Measurements from ENCODE around the gene PSMB2.

Gene PSMB2

GRCh38 chr1:35600593-35600992, 40.7 kb downstream of the PSMB2 start:
- no peaks in the 10 kb centered on the region for H4K20me1 ChIP-seq (ENCODE audit: insufficient read depth, low read length)
- H3K79me2 ChIP-seq (ENCODE audit: insufficient read depth, low read length), result no peaks in the 10 kb centered on the region
- H3K27me3 ChIP-seq (ENCODE audit: insufficient read depth, low read length), result no peaks in the 10 kb centered on the region
- H3K4me3 ChIP-seq (ENCODE audit: low read depth, low read length, poor library complexity, severe bottlenecking), result no peak overlapping the region
- no peaks in the 10 kb centered on the region for H3F3A ChIP-seq (ENCODE audit: insufficient read depth, low read length)
- H3K9ac ChIP-seq (ENCODE audit: low read length), result no peak overlapping the region
- H3K4me2 ChIP-seq (ENCODE audit: low read length), result no peak overlapping the region
- no peaks in the 10 kb centered on the region for H3K9me2 ChIP-seq (ENCODE audit: low read depth, low read length)
- no peak for TF ChIP-seq CTCF (IDR thresholded peaks at IDR 0.05; ENCODE audit: low read length)
- TF ChIP-seq EZH2 (IDR thresholded peaks at IDR 0.05; ENCODE audit: borderline replicate concordance, low read length), result no peak
- no peaks in the 10 kb centered on the region for H3K4me1 ChIP-seq (ENCODE audit: insufficient read depth, low read length, severe bottlenecking)
- H2AFZ ChIP-seq (ENCODE audit: low read length), result no peak overlapping the region
- no peaks in the 10 kb centered on the region for H3K9me3 ChIP-seq (ENCODE audit: low read length)
- H3K27ac ChIP-seq (ENCODE audit: low read depth, low read length, poor library complexity, severe bottlenecking), result no peak overlapping the region
- peaks cover 55% of the 10 kb centered on the region for H3K36me3 ChIP-seq (ENCODE audit: insufficient read depth, low read length)

GRCh38 chr1:35599411-35599810, 41.9 kb downstream of the PSMB2 start:
- Histone ChIP-seq H3K9me3 (ENCODE audit: low read length) (no peaks in the 10 kb centered on the region), H3K79me2 (ENCODE audit: insufficient read depth, low read length) (no peaks in the 10 kb centered on the region), H3K4me2 (ENCODE audit: low read length) (no peak overlapping the region), H3K36me3 (ENCODE audit: insufficient read depth, low read length) (peaks cover 44% of the 10 kb centered on the region), H3K4me1 (ENCODE audit: insufficient read depth, low read length, severe bottlenecking) (no peaks in the 10 kb centered on the region), H3K27ac (ENCODE audit: low read depth, low read length, poor library complexity, severe bottlenecking) (no peak overlapping the region), H3K9me2 (ENCODE audit: low read depth, low read length) (no peaks in the 10 kb centered on the region), H4K20me1 (ENCODE audit: insufficient read depth, low read length) (no peaks in the 10 kb centered on the region), H2AFZ (ENCODE audit: low read length) (no peak overlapping the region), H3K9ac (ENCODE audit: low read length) (no peak overlapping the region), H3K27me3 (ENCODE audit: insufficient read depth, low read length) (no peaks in the 10 kb centered on the region), H3K4me3 (ENCODE audit: low read depth, low read length, poor library complexity, severe bottlenecking) (no peak overlapping the region), H3F3A (ENCODE audit: insufficient read depth, low read length) (no peaks in the 10 kb centered on the region)
- TF ChIP-seq CTCF (IDR thresholded peaks at IDR 0.05; ENCODE audit: low read length) (no peak), EZH2 (IDR thresholded peaks at IDR 0.05; ENCODE audit: borderline replicate concordance, low read length) (no peak)

GRCh38 chr1:35598895-35599294, 42.4 kb downstream of the PSMB2 start:
- no peaks in the 10 kb centered on the region for H3K4me1 ChIP-seq (ENCODE audit: insufficient read depth, low read length, severe bottlenecking)

More at GRCh38 chr1:35598895-35599294, 42.4 kb downstream of the PSMB2 start:
- no peak overlapping the region for H3K27ac ChIP-seq (ENCODE audit: low read depth, low read length, poor library complexity, severe bottlenecking)
- no peaks in the 10 kb centered on the region for H3F3A ChIP-seq (ENCODE audit: insufficient read depth, low read length)
- no peaks in the 10 kb centered on the region for H3K9me2 ChIP-seq (ENCODE audit: low read depth, low read length)
- peaks cover 39% of the 10 kb centered on the region for H3K36me3 ChIP-seq (ENCODE audit: insufficient read depth, low read length)
- H2AFZ ChIP-seq (ENCODE audit: low read length), result no peak overlapping the region
- H3K79me2 ChIP-seq (ENCODE audit: insufficient read depth, low read length), result no peaks in the 10 kb centered on the region
- no peak overlapping the region for H3K4me2 ChIP-seq (ENCODE audit: low read length)
- H3K9ac ChIP-seq (ENCODE audit: low read length), result no peak overlapping the region
- no peak overlapping the region for H3K4me3 ChIP-seq (ENCODE audit: low read depth, low read length, poor library complexity, severe bottlenecking)
- H4K20me1 ChIP-seq (ENCODE audit: insufficient read depth, low read length), result no peaks in the 10 kb centered on the region
- H3K9me3 ChIP-seq (ENCODE audit: low read length), result no peaks in the 10 kb centered on the region
- H3K27me3 ChIP-seq (ENCODE audit: insufficient read depth, low read length), result no peaks in the 10 kb centered on the region
- TF ChIP-seq CTCF (IDR thresholded peaks at IDR 0.05; ENCODE audit: low read length) (no peak), EZH2 (IDR thresholded peaks at IDR 0.05; ENCODE audit: borderline replicate concordance, low read length) (no peak)

All from OCI-LY1 (cell line).